GM12891 (cell line): ENCODE data around the gene CFAP70.

Source experiments
- DNase-seq: peaks from one replicate; pipeline ENCODE4 v3.0.0; 2011; ENCODE audit warnings: low spot score; ENCODE audit not compliant: insufficient read length
- FAIRE-seq: peaks from 2 replicates; lab custom pipeline; 2011; peaks lifted over from hg19 to GRCh38; lab: Jason Lieb, UNC
- PAX5 ChIP-seq: IDR thresholded peaks from 2 replicates; pipeline ENCODE4 v1.6.1; 2011; ENCODE audit warnings: low read length, moderate library complexity, mild to moderate bottlenecking; ENCODE audit not compliant: insufficient read depth, severe bottlenecking
- POLR2A ChIP-seq: IDR thresholded peaks from 2 replicates; pipeline ENCODE4 v1.6.1; 2011; ENCODE audit warnings: low read depth, low read length, control low read depth
- POLR2AphosphoS5 ChIP-seq: IDR thresholded peaks from 2 replicates; pipeline ENCODE4 v1.6.1; 2011; ENCODE audit warnings: low read depth, low read length, control low read depth
- POU2F2 ChIP-seq: IDR thresholded peaks from 2 replicates; pipeline ENCODE4 v1.6.1; 2011; ENCODE audit warnings: low read depth, mild to moderate bottlenecking, control low read depth, low read length, moderate library complexity
- SPI1 ChIP-seq: IDR thresholded peaks from 2 replicates; pipeline ENCODE4 v1.6.1; 2011; ENCODE audit warnings: low read depth, low read length, control low read depth
- TAF1 ChIP-seq: IDR thresholded peaks from 2 replicates; pipeline ENCODE4 v1.6.1; 2011; ENCODE audit warnings: low read depth, low read length, control low read depth

CFAP70 gene

GRCh38 chr10:73220989-73221388, 137.7 kb downstream of the CFAP70 start:
- TF ChIP-seq POLR2A, result no peak
- TF ChIP-seq TAF1, result no peak
- no peak for TF ChIP-seq POLR2AphosphoS5
- TF ChIP-seq PAX5, result no peak
- TF ChIP-seq SPI1, result no peak
- TF ChIP-seq POU2F2, result no peak
- DNase-seq (no peak), FAIRE-seq (peak; percentile 20)

GRCh38 chr10:73219384-73219783, 139.3 kb downstream of the CFAP70 start:
- TF ChIP-seq SPI1, result no peak
- no peak for TF ChIP-seq POLR2A
- no peak for TF ChIP-seq POU2F2
- no peak for TF ChIP-seq PAX5
- TF ChIP-seq POLR2AphosphoS5, result no peak
- DNase-seq, result no peak
- FAIRE-seq, result peak; percentile 20

GRCh38 chr10:73218431-73219191, 140.1 kb downstream of the CFAP70 start:
- DNase-seq (no peak), FAIRE-seq (peak; percentile 33)
- TF ChIP-seq PAX5, result no peak
- TF ChIP-seq POU2F2, result no peak
- TF ChIP-seq POLR2A, result no peak
- no peak for TF ChIP-seq TAF1
- no peak for TF ChIP-seq POLR2AphosphoS5
- no peak for TF ChIP-seq SPI1

- no peak for TF ChIP-seq PAX5
- FAIRE-seq (no peak), DNase-seq (no peak)
Observed at GRCh38 chr10:73217628-73218027, 141.0 kb downstream of the CFAP70 start.

GRCh38 chr10:73215749-73216148, 142.9 kb downstream of the CFAP70 start:
- FAIRE-seq (no peak), DNase-seq (no peak)
- no peak for TF ChIP-seq TAF1
- TF ChIP-seq POU2F2, result no peak
- TF ChIP-seq POLR2AphosphoS5, result no peak
- no peak for TF ChIP-seq SPI1
- no peak for TF ChIP-seq POLR2A
- TF ChIP-seq PAX5, result no peak

GRCh38 chr10:73211106-73211811, 147.4 kb downstream of the CFAP70 start:
- FAIRE-seq, result no peak
- TF ChIP-seq SPI1 (no peak), PAX5 (no peak), TAF1 (no peak), POLR2A (no peak), POLR2AphosphoS5 (no peak), POU2F2 (no peak)
- DNase-seq, result no peak

- DNase-seq, result no peak
- FAIRE-seq, result no peak
- TF ChIP-seq POLR2AphosphoS5, result no peak
- no peak for TF ChIP-seq SPI1
- no peak for TF ChIP-seq TAF1
- no peak for TF ChIP-seq PAX5
- TF ChIP-seq POLR2A, result no peak
- no peak for TF ChIP-seq POU2F2
Observed at GRCh38 chr10:73210395-73211105, 148.1 kb downstream of the CFAP70 start.

- no peak for DNase-seq
Observed at GRCh38 chr10:73209705-73210104, 149.0 kb downstream of the CFAP70 start.

GRCh38 chr10:73207883-73208282, 150.8 kb downstream of the CFAP70 start:
- DNase-seq, result no peak
- FAIRE-seq, result no peak
- no peak for TF ChIP-seq TAF1
- TF ChIP-seq PAX5, result no peak
- TF ChIP-seq POLR2AphosphoS5, result no peak
- TF ChIP-seq POU2F2, result no peak
- TF ChIP-seq POLR2A, result no peak
- TF ChIP-seq SPI1, result no peak

More at GRCh38 chr10:73209705-73210104, 149.0 kb downstream of the CFAP70 start:
- no peak for TF ChIP-seq SPI1
- no peak for TF ChIP-seq POLR2AphosphoS5
- TF ChIP-seq PAX5, result no peak
- TF ChIP-seq TAF1, result no peak
- no peak for TF ChIP-seq POU2F2
- no peak for TF ChIP-seq POLR2A
- no peak for FAIRE-seq

GRCh38 chr10:73206385-73206784, 152.3 kb downstream of the CFAP70 start:
- FAIRE-seq (no peak), DNase-seq (no peak)
- TF ChIP-seq POU2F2 (no peak), POLR2AphosphoS5 (no peak), TAF1 (no peak), PAX5 (no peak), SPI1 (no peak), POLR2A (no peak)
